Hepatocyte (in vitro differentiated cells): ENCODE measurements around the gene SERPINB1.
"Not testable (repeated sequence)": the region's sequence is repeated elsewhere in the genome, so short reads cannot be mapped to it uniquely, and the experiment has no call there.

Source experiments
- CTCF ChIP-seq: fragments of 200-600 bp; sonication (generic); IDR thresholded peaks from 2 replicates; pipeline ENCODE4 v1.5.1; 2016; ENCODE audit warnings: antibody characterized with exemption, mild to moderate bottlenecking; ENCODE audit not compliant: poor library complexity
- EZH2phosphoT487 ChIP-seq: fragments of 200-600 bp; sonication (generic); IDR thresholded peaks from one replicate; pipeline ENCODE4 v1.6.1; 2018; ENCODE audit warnings: antibody characterized with exemption, mild to moderate bottlenecking, low read depth, moderate library complexity; ENCODE audit not compliant: unreplicated experiment, severe bottlenecking

GRCh38 chr6:2853378-2853768 lies 11.7 kb upstream of the SERPINB1 start:
- not testable (repeated sequence) for TF ChIP-seq CTCF, EZH2phosphoT487
